ENCODE results near the gene NXNL1.

NXNL1 gene

GRCh38 chr19:17457616-17458015, 3.1 kb downstream of the NXNL1 start:
- no peaks in the 10 kb centered on the region for H4K20me1 ChIP-seq
- no peak overlapping the region for H3K4me2 ChIP-seq
- H3K4me3 ChIP-seq, result no peak overlapping the region
- H3K36me3 ChIP-seq, result no peaks in the 10 kb centered on the region
- H3K27me3 ChIP-seq, result peaks cover 26 to 44% (median 38%) of the 10 kb centered on the region in 11 experiments
- no peak for TF ChIP-seq Cebpa-rat (IDR thresholded peaks at IDR 0.05)
- 0 out of 22 replicates have a peak overlapping the region, but pooled peaks of 1 of the 11 experiments have one; percentile 11 for H3K9ac ChIP-seq
- H3K9me3 ChIP-seq (replicated peaks in 1 of 11), result peaks cover 0 to 3% (median 0%) of the 10 kb centered on the region in 11 experiments; a peak in 2 of 22 replicates
- no peak overlapping the region for H3K27ac ChIP-seq
- H3K4me1 ChIP-seq, result peaks cover 0 to 28% (median 13%) of the 10 kb centered on the region in 10 experiments; a peak in 10 of 20 replicates

- H3K36me3 ChIP-seq, result no peaks in the 10 kb centered on the region
- peaks cover 0 to 3% (median 0%) of the 10 kb centered on the region in 11 experiments; a peak in 2 of 22 replicates for H3K9me3 ChIP-seq (replicated peaks in 1 of 11)
- 0 out of 22 replicates have a peak overlapping the region, but pooled peaks of 1 of the 11 experiments have one; percentile 3 for H3K4me2 ChIP-seq
- H3K4me3 ChIP-seq, result no peak overlapping the region
- no peak overlapping the region for H3K27ac ChIP-seq
- no peak overlapping the region for H3K9ac ChIP-seq
- H3K27me3 ChIP-seq, result peaks cover 26 to 44% (median 38%) of the 10 kb centered on the region in 11 experiments
- H4K20me1 ChIP-seq, result no peaks in the 10 kb centered on the region
- H3K4me1 ChIP-seq, result peaks cover 7 to 36% (median 23%) of the 10 kb centered on the region in 10 experiments
- TF ChIP-seq Cebpa-rat (IDR thresholded peaks at IDR 0.05), result no peak
Observed at GRCh38 chr19:17456127-17456526, 4.6 kb downstream of the NXNL1 start.

GRCh38 chr19:17455308-17456123, 5.2 kb downstream of the NXNL1 start:
- H3K27me3 ChIP-seq, result peaks cover 26 to 44% (median 38%) of the 10 kb centered on the region in 11 experiments
- no peak overlapping the region for H3K9ac ChIP-seq
- H3K4me2 ChIP-seq, result 0 out of 22 replicates have a peak overlapping the region, but pooled peaks of 2 of the 11 experiments have one; percentile 3 to 19
- no peak overlapping the region for H3K27ac ChIP-seq
- H4K20me1 ChIP-seq, result no peaks in the 10 kb centered on the region
- TF ChIP-seq Cebpa-rat (IDR thresholded peaks at IDR 0.05), result no peak
- H3K9me3 ChIP-seq (replicated peaks in 1 of 11), result peaks cover 0 to 3% (median 0%) of the 10 kb centered on the region in 11 experiments; a peak in 2 of 22 replicates
- peaks cover 13 to 36% (median 23%) of the 10 kb centered on the region in 10 experiments for H3K4me1 ChIP-seq
- H3K36me3 ChIP-seq, result no peaks in the 10 kb centered on the region
- H3K4me3 ChIP-seq, result no peak overlapping the region

- Histone ChIP-seq H3K27ac (no peak overlapping the region), H3K36me3 (no peaks in the 10 kb centered on the region), H3K4me2 (peak overlapping the region in 2 of 11 experiments; percentile 18 to 25; a peak in 2 of 22 replicates), H3K27me3 (peaks cover 26 to 44% (median 38%) of the 10 kb centered on the region in 11 experiments), H3K9ac (peak overlapping the region in 1 of 11 experiments; percentile 26; a peak in 2 of 22 replicates), H3K9me3 (replicated peaks in 1 of 11) (peaks cover 0 to 3% (median 0%) of the 10 kb centered on the region in 11 experiments; a peak in 2 of 22 replicates), H3K4me1 (peaks cover 22 to 45% (median 30%) of the 10 kb centered on the region in 10 experiments), H4K20me1 (no peaks in the 10 kb centered on the region), H3K4me3 (no peak overlapping the region)
- TF ChIP-seq Cebpa-rat (IDR thresholded peaks at IDR 0.05), result no peak
Observed at GRCh38 chr19:17454576-17455071, 6.1 kb downstream of the NXNL1 start.

- Histone ChIP-seq H3K36me3 (no peaks in the 10 kb centered on the region), H4K20me1 (no peaks in the 10 kb centered on the region), H3K9me3 (replicated peaks in 1 of 11) (peaks cover 0 to 3% (median 0%) of the 10 kb centered on the region in 11 experiments; a peak in 2 of 22 replicates), H3K27me3 (peaks cover 26 to 33% (median 31%) of the 10 kb centered on the region in 11 experiments), H3K4me3 (no peak overlapping the region), H3K27ac (peak overlapping the region in 2 of 11 experiments; percentile 65 to 78; a peak in 1 of 22 replicates), H3K9ac (0 out of 22 replicates have a peak overlapping the region, but pooled peaks of 1 of the 11 experiments have one; percentile 26), H3K4me2 (peak overlapping the region in 6 of 11 experiments; percentile 60 to 99 (median 98); a peak in 7 of 22 replicates), H3K4me1 (peaks cover 31 to 68% (median 55%) of the 10 kb centered on the region in 10 experiments)
- no peak for TF ChIP-seq Cebpa-rat (IDR thresholded peaks at IDR 0.05)
Observed at GRCh38 chr19:17451820-17452219, 8.9 kb downstream of the NXNL1 start.

- peak overlapping the region in 10 of 11 experiments; percentile 27 to 78 (median 55); a peak in 20 of 22 replicates for H3K27ac ChIP-seq
Observed at GRCh38 chr19:17450264-17451075, 10.3 kb downstream of the NXNL1 start.

GRCh38 chr19:17448131-17448967, 12.4 kb downstream of the NXNL1 start, which contains the start of gene TMEM221:
TSS of gene TMEM221 (minus strand) at chr19:17448668. CDS start at chr19:17448462, 206 bp downstream.
- Histone ChIP-seq H3K4me3 (peak within 1 kb of the TSS; percentile 57 to 77 (median 72)), H4K20me1 (no peaks in the 10 kb centered on the region), H3K9ac (peak within 1 kb of the TSS; percentile 70 to 85 (median 79)), H3K4me1 (peaks cover 31 to 62% (median 52%) of the 10 kb centered on the region in 10 experiments), H3K9me3 (replicated peaks in 1 of 11) (peaks cover 0 to 3% (median 0%) of the 10 kb centered on the region in 11 experiments; a peak in 2 of 22 replicates), H3K27me3 (peaks cover 0 to 3% (median 0%) of the 10 kb centered on the region in 11 experiments; a peak in 2 of 22 replicates), H3K27ac (peak within 1 kb of the TSS; percentile 26 to 78 (median 69); a peak in 21 of 22 replicates), H3K36me3 (peaks cover 0 to 5% (median 0%) of the 10 kb centered on the region in 11 experiments; a peak in 1 of 22 replicates), H3K4me2 (peak within 1 kb of the TSS; percentile 83 to 99 (median 98))
- no peak for TF ChIP-seq Cebpa-rat (IDR thresholded peaks at IDR 0.05)

More at GRCh38 chr19:17450264-17451075, 10.3 kb downstream of the NXNL1 start:
- no peak overlapping the region for H3K4me3 ChIP-seq
- peaks cover 0 to 3% (median 0%) of the 10 kb centered on the region in 11 experiments; a peak in 2 of 22 replicates for H3K9me3 ChIP-seq (replicated peaks in 1 of 11)
- TF ChIP-seq Cebpa-rat (IDR thresholded peaks at IDR 0.05), result no peak
- peaks cover 31 to 75% (median 54%) of the 10 kb centered on the region in 10 experiments for H3K4me1 ChIP-seq
- H3K27me3 ChIP-seq, result peaks cover 13 to 20% (median 18%) of the 10 kb centered on the region in 11 experiments
- no peaks in the 10 kb centered on the region for H4K20me1 ChIP-seq
- H3K4me2 ChIP-seq, result peak overlapping the region; percentile 53 to 99 (median 97)
- no peaks in the 10 kb centered on the region for H3K36me3 ChIP-seq
- H3K9ac ChIP-seq, result peak overlapping the region in 6 of 11 experiments; percentile 21 to 56 (median 46); a peak in 11 of 22 replicates
